ENCODE measurements around the gene UBAP2.

Gene UBAP2, protein sequence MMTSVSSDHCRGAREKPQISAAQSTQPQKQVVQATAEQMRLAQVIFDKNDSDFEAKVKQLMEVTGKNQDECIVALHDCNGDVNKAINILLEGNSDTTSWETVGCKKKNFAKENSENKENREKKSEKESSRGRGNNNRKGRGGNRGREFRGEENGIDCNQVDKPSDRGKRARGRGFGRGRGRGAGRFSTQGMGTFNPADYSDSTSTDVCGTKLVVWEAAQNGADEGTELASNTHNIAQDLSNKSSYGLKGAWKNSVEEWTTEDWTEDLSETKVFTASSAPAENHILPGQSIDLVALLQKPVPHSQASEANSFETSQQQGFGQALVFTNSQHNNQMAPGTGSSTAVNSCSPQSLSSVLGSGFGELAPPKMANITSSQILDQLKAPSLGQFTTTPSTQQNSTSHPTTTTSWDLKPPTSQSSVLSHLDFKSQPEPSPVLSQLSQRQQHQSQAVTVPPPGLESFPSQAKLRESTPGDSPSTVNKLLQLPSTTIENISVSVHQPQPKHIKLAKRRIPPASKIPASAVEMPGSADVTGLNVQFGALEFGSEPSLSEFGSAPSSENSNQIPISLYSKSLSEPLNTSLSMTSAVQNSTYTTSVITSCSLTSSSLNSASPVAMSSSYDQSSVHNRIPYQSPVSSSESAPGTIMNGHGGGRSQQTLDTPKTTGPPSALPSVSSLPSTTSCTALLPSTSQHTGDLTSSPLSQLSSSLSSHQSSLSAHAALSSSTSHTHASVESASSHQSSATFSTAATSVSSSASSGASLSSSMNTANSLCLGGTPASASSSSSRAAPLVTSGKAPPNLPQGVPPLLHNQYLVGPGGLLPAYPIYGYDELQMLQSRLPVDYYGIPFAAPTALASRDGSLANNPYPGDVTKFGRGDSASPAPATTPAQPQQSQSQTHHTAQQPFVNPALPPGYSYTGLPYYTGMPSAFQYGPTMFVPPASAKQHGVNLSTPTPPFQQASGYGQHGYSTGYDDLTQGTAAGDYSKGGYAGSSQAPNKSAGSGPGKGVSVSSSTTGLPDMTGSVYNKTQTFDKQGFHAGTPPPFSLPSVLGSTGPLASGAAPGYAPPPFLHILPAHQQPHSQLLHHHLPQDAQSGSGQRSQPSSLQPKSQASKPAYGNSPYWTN

DNA sequence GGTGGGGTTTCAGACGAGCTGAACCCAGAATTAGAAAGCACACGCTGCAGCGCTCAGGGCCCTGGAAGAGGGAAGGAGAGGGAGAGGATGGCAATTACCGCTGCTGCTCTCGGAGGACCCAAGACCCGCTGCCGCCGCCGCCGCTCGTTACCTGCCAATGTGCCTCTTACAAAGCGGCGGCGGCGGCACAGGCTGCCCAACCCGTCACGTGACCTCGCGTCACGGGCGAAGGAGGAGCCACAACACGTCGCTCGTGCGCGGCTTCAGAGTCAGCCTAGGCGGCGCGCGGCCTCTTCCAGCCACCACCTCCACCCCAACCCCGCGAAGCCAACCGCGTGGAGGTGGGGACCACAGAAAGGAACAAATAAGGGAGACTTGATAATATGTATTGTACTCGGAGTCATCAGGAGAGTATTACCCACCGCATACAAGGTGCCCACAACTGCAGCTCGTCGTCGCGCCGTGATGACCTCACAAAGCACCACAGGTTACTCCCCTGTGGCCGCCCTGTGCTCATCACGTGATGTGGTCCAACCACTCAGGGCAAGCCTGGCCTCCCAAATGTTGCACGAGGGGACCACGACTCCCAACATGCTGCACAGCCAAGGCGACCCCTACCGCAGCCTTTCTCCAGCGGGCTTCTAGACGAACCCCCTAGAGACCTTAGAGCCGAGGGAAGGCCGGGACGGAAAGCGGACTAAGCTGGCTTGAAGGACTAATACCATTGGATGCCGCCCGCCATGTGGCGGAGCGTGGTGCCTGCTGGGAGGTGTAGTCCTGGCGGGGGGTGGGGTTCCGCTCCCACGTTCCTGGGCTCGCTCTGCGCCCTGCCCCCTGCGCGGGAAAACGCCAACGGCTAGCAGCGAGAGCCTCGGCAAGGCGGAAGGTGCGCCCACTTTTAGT, at the start of gene UBAP2:
Gene UBAP2, minus strand, starts transcription at position 161 of the 903 bp plus-strand sequence. CDS start 31,739 bp downstream, outside the sequence.
- peak; percentile 96 to 98 (median 98) for DNase-seq

DNA sequence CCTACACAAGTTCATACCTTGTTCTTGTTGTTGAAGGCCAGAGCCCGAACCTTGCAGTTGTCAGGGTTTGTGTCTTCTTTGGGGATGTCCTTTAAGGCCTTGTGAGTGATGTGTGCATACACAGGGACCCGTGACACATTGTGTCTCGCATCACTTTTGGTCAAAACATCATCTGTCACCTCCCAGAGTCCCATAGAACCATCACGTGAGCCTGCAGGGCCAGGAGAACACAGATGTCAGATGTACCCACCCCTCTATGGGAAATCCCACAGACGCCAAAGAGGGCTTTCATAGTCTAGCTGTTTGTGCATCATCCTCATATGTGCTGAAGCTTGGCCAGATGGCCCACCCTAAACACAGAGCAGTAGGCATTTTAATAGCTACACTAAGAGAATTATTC, 49.6 kb upstream of the UBAP2 start:
- DNase-seq, result no peak

DNA sequence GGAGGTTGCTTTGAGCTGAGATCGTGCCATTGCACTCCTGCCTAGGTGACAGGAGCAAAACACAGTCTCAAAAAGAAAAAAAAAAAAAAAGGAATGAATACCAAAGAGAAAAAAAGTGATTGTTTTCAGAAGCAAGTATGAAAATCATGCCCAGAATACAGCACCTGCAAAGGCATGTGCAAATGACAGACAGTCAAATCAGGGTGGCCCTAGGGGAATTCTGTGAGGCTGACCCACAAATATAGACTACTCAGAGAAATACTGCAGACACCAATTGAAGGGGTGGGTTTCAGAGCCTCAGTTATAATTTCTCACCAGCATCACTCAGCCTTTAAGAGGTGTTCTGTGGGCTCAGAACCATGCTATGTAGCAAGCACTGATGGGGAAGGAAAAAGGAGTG, 49.2 kb upstream of the UBAP2 start:
- DNase-seq, result no peak

DNA sequence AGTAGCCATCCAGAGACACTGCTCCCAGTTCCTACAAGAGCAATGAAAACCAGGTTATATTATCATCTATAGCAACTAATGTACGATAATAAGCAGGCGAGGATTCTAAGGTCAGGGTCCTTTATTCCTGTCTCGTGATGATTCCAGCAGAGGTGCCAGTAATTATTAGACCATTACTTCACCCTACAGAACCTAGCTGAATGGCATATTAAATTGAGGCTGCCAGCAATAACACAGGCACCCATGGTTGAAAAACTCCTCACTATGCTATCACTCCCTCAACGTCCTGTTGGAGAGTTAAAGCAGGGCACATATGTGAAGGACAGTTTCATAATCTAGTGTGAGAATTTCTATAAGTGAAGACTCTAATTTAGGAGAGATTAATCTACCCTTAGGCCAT, 48.1 kb upstream of the UBAP2 start:
- no peak for DNase-seq

DNA sequence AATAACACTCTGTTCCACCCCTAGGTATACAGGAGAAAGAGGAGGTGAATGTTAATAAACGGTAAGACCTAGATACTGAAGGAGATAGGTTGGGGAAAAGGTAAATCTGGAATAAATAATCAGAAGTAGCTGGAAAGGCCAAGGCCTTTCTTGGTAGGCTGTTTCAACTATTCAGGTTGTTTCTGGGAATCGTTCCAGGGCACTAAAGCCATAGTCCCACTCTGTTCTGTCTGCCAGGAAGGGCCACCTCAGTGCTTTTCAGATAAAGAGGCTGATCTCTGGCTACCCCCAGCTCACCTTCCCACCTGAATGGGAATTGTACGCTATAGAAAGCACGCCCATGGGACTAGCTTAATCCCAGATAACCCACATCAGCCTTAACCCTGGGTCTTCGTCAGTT, 44.9 kb upstream of the UBAP2 start:
- DNase-seq, result no peak

DNA sequence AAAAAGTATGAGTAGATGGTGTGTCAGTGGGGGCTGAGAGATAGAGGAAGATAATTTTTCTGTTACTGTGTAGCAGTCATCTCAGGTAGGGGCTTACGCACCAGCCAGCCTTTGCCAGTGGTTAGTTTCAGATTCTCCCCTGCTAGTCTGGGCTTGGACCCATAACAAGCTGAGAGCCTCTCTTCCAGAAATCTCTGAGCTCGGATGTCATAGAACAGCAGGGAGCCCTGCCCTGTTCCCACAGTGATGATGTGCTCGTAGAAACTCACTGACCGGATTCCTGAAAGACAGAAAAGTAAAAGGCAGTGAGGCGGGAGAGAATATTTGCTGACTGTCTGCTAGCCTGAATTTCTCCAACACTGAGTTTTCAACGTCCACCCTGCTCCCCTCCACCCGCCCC, 40.6 kb upstream of the UBAP2 start:
- no peak for DNase-seq

DNA sequence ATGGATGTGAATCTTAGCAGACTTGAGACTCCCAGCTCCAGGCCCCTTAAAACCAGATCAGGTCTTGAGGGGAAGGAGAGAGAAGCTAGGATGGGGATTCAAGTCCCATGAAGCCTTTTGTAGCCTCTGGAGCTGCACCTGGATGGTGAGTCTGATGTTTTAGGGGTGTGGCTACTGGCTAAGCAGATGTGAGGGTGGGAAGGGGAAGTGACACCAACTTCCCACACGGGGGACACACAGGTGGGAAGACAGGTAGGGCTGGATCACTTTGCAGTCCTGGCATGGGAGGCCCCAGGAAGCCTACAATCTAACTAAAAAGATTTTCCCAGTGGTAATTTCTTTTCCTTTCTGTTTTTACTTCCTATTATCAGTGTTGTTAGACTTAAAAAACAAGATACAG, 38.7 kb upstream of the UBAP2 start:
- no peak for DNase-seq

DNA sequence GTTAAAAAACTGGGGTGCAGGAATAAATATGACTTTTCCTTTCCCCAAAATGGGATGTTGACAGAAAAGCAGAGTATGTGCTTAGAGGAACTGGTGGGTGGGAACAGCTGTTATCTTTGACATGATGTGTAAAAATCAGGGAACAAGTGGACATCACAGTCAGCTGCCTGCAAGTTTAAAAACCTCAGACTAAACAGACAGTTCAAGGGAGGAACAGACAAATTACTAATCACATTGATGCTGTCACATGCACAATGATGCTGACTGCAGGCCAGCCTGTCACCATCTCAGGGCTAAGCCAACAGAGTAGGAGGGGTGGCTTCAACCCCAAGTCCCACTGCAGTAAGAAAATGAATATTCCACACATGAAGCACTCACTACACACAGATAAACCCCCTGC, 38.2 kb upstream of the UBAP2 start:
- DNase-seq, result peak; percentile 59 to 74 (median 62)

DNA sequence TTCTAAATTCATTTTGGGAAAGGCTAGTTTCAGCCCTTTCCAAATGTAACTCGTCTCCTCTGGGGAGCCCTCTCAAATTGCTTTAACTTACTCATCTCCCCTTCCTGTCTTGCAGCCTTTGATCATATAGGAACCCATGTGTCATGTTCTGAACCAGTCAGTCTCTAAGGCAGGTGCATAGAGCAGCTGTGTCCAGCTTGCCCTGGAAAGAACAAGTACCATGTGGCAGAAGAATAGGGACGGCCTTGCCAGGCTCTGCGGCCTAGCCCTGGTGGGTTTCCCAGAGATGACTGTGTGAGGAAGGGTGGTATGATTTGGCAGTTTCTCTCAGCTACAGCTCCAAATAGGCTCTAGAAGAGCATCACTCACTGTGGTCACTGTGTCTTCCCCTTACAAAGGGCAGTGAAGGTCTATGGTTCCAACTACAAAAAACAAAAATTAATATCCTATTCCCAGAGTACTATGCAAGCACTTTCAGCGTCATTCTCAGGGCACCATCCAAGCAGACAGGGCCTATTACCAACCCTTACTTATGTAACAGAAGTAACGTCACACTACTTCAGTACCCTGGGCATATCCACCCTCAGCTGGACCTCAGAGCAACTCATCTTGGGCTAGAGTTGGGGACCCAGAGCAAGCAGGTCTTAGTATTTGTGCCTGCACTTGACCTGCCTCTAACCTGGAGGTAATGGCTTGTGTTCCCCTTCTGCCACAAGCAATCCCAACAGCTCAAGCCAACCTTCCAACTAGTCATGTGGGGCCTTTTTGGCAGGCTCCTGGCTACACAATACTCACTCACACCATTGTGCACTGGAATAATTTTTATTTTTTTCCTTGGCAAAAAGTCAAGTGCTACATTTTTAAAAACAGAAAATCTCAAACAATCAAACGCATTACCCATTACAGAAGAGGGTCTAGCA, 37.2 kb upstream of the UBAP2 start:
- DNase-seq, result no peak

DNA sequence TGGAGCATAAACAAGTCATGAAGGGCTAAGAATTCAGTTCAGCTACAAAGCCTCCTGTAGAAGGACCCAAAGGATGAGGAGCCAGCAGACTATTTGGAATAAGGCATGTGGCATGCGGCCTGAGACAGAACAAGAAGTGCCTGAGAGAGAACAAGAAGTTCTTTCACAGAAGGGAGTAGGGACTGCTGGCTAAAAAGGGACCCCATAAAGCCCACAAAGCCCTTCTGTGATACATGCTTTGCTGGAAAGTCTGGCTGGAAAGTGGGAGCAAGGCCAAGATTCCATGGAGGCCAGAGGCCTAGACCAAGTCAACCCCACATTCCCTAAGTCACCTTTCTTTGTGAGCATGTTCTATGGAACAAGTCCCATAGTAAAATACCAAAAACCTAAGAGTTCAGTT, 35.9 kb upstream of the UBAP2 start:
- DNase-seq, result no peak

DNA sequence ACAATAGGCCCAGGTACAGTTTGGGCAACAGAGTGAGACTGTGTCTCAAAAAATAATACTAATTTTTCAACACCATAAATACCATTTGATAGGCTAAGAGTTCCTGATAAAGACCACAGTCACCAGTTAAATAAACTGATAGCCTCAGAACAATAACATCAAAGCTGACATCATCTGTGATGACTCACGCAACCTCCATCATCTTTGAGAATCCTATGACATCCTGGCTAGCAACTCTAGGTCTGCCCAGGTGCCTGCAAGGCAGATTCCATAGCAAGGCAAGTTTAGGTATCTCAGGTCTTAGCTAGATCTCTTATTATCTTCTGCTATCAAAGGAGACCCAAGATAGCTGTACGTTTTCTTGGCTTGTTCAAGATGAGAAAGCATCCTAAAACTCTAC, 30.5 kb upstream of the UBAP2 start:
- peak in 2 of 3 donors; percentile 10 to 12 for DNase-seq

DNA sequence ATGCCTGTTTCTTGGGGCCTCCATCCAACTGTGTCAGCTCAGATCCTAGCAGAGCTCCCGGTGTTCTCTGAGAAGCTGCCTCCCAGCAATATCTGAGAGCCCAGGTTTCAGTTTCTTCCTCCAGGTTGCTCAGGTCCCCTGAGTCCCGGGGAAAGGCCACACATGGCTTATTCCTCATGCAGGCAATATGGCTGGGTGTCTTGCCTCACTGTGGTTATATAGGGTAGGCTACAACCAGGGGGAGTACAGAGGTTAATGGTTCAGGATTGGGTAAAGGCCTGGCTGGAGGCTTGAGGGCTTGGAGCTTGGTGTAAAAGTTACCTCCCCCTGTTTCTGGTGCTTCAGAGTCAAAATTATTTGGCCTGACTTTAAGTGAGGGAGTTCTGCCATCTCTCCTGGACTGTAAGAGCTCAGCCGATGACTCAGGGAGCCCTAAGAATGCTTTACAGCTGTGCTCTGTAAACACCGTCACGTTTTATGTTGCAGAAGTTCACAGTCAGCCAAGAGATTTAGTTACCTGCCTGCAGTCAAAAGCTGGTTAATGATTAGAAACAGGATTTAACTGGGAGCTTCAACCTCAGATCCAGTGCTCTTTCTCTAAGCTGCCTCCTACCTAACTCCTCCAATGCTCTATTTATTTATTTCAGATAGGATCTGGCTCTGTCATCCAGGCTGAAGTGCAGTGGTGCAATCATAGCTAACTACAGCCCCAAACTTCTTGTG, 24.3 kb upstream of the UBAP2 start:
- no peak for DNase-seq

DNA sequence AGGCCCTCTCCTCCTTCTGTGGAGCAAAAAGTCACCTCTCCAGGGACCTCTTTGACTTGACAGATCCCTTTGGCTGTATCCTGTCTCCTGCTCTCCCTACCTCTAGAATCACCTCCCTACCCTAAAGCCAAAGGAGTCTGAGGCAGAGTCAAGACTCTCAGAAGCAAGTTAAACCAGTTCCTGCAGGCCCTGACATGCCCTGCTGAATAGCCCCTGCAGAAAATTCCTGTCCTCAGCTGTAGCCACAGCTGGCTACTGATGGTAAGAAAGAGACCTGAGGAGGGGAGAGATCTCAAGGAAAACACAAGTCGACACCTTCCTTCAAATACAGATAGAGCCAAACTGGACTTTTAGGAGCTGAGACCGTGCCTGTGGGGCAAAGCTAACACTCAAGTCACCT, 23.7 kb upstream of the UBAP2 start:
- DNase-seq, result no peak

DNA sequence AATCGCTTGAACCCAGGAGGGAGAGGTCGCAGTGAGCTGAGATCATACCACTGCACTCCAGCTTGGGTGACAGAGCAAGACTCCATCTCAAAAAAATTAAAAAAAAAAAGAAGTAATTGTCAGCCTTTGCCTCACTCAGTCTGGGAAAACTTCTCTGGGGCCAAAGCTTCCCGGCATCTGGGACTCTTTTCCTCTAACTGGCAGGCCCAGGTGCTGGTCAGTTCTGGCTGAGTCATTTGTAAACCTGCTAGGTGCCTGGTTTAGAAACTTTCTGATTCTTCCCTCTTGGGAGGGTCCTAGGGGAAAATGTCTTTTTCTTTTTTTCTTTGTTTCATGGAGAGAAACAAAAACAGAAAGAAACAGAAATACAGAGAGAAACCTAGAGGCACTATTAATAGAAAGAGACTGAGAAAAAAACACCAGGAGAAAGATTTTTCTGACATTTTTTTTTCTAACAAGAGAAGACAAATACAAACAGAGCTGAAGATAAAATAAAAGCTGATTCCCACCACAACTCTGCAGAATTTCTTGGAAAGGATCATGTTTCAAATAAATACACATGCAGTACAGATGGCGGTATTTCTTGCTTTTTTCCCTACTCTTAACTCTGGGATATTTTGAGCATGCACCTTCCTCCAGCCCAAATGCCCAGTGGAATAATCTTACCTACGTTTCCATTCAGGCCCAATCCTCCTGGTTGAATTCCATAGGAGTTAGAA, 22.1 kb upstream of the UBAP2 start:
- DNase-seq, result no peak

DNA sequence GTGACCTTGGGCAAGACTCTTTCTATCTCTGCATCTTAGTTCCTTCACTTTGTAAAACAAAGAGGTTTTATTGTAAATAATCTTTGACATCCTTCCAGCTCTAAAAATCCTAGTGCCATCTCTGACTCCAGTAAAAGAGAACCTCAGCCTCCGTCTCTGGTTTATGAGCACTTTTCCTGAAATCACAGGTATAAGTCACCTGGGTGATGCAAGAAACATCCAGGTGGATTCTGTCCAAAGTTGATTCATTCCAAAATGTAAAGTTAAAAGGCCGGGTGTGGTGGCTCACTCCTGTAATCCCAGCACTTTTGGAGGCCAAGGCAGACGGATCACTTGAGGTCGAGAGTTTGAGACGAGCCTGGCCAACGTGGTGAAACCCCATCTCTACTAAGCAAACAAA, 21.1 kb upstream of the UBAP2 start:
- DNase-seq, result no peak

DNA sequence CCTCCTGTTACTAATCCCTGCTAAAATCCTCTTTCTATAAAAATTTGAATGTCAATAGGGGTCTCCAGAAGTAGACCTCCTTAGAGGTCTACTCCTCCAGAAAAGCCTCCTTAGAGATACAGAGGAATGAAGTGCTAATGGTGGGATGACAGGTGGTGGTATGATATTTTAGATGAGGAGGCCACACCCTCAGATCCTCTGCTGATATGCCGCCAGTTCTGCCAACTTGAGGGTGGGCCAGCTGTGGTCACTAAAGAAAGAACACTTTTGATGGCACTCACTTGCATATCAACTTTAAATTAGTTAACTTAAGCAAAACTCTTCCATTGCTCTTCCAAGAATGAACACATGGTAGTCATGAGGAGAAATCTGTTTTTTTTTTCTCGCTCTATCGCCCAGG, 16.9 kb upstream of the UBAP2 start:
- DNase-seq, result no peak

DNA sequence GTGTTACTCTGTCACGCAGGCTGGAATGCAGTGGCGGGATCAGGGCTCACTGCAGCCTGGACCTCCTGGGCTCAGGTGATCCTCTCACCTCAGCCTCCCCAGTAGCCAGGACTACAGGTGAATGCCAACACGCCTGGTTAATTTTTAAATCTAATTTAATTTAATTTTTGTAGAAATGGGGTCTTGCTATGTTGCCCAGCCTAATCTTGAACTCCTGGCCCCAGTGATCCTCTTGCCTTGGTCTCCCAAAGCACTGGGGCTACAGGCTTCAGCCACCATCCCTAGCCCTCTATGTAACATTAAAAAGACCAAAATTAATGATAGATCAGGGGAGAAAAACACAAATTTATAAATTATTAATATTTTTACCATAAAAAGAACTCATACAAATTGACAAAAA, 11.3 kb upstream of the UBAP2 start:
- DNase-seq, result no peak

DNA sequence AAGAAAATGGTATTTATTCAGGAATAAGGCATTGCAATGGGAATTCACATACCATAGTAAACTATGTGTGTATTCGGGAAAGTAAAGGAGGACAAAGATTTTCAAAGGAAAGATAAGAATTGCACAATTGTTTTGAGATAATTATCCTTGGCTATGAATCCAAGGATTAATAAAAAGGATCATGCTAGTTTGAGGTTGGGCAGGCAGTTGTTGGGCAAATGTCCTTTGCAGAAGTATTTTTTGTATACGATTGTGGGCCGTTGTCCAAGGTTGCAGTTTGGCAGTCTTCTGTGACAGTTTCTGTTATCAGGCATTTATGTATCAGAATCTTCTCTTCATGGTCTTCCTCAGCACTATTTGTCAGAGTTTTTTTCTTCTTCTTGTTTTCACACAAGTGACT, 10.6 kb upstream of the UBAP2 start:
- no peak for DNase-seq

DNA sequence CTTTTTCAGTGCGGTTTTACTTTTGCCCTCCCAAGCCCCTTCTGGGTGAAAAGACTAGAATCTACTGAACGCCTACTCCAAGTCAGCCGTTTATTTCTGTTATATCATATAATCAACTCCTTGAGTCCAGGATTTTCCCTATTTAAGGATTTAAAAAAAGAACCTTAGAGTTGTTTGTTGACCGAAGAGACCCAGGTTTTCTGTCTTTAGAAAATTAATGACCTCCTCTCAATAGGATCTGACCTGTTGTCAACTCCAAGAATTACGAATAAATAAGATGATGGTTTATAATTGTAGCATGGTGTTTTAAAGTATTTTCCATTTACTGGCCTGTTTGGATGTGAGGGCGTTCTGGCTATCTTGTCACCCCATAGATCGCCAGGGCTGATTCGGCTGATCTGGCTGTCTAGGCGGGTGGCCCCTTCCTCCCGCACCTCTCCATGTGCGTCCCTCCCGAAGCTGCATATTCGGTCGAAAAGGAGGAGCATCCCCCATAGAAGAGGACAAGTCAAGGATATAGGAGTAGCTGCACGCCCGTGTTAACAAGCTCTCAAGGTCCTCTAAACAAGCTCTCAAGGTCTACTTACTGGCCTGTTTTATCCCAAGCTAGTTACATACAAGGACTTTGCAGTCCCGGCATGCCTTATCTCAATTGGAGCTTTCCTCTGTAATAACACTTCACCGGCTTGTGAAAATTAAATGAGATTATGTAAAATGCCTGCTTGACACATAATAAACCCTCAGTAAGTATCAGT, 1.1 kb upstream of the UBAP2 start:
- DNase-seq, result no peak

Measured in suppressor macrophage treated with lipopolysaccharide for 1 hour (primary cell).